ENCODE measurements around the gene PCDHGA7.
"Not testable (repeated sequence)": the region's sequence is repeated elsewhere in the genome, so short reads cannot be mapped to it uniquely, and the experiment has no call there.

Gene PCDHGA7

GRCh38 chr5:141382469-141383294 lies at the start of gene PCDHGA7:
Gene PCDHGA7, plus strand, starts transcription at chr5:141382742. Its CDS starts 158 bp downstream, at chr5:141382900.
- no peak for DNase-seq

GRCh38 chr5:141338538-141339306 lies 43.8 kb upstream of the PCDHGA7 start, which contains the start of gene PCDHGA2:
Gene PCDHGA2, plus strand, starts transcription at chr5:141338760.
- DNase-seq, result no peak

GRCh38 chr5:141340781-141341354 lies 41.7 kb upstream of the PCDHGA7 start:
- DNase-seq, result not testable (repeated sequence)

GRCh38 chr5:141342773-141343172 lies 39.8 kb upstream of the PCDHGA7 start:
- no peak for DNase-seq

DNA sequence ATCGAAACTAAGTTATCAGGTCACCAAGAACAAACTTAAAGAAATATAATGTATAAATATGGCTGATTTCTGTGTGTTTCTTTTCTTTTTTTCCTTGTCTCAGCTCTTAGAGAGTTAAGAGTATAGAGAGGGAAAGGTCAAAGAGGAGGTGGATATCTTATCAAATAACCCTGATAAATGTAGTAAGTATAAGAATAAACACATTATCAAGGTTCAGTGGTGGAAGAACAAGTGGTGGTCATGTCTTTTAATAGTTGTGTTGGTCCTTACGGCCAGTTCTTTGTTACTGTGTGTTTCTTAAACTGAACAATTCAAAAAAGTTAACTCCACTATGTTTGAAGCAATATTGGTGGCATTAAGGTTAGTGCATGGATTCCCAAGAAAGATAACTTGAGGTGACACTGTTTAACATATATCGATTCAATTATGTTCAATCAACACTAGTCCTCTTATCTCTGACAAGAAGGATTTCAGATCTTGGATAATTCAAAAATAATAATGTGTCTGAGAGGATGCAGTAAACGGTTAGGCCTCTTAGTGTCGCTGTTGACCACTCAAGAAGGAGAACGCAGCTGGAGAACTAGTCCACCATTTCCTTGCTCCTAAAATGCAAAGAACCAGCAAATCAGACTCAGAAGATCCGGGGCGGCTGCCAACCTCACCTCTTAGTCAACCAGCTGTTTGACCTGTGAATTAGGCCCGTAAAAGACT lies 39.1 kb upstream of the PCDHGA7 start, which contains the start of gene PCDHGA3:
PCDHGA3 (plus strand) TSS at position 588 of the 711 bp plus-strand sequence. CDS start 205 bp downstream, outside the sequence.
- DNase-seq, result no peak

DNA sequence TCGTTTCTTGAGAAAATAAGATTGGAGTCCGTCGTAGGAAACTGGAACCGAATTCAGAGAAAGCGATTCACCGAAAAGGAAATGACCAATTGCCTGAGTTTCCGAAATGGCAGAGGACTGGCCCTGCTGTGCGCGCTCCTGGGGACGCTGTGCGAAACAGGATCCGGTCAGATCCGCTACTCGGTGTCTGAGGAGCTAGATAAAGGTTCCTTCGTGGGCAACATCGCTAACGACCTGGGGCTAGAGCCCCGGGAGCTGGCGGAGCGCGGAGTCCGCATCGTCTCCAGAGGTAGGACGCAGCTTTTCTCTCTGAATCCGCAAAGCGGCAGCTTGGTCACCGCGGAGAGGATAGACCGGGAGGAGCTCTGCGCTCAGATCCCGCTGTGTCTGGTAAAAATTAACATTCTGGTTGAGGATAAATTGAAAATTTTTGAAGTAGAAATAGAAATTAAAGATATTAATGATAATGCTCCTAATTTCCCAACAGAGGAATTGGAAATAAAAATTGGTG lies 38.5 kb upstream of the PCDHGA7 start:
- no peak for DNase-seq

DNA sequence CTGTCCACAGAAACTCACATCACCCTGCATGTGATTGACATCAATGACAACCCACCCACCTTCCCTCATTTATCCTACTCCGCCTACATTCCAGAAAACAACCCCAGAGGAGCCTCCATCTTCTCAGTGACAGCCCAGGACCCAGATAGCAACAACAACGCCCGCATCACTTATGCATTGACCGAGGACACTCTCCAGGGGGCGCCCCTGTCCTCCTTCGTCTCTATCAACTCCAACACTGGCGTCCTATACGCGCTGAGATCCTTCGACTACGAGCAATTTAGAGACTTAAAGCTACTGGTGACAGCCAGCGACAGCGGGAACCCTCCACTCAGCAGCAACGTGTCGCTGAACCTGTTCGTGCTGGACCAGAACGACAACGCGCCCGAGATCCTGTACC lies 37.2 kb upstream of the PCDHGA7 start:
- DNase-seq, result no peak

- not testable (repeated sequence) for DNase-seq
Observed at GRCh38 chr5:141346017-141346416, 36.5 kb upstream of the PCDHGA7 start.

DNA sequence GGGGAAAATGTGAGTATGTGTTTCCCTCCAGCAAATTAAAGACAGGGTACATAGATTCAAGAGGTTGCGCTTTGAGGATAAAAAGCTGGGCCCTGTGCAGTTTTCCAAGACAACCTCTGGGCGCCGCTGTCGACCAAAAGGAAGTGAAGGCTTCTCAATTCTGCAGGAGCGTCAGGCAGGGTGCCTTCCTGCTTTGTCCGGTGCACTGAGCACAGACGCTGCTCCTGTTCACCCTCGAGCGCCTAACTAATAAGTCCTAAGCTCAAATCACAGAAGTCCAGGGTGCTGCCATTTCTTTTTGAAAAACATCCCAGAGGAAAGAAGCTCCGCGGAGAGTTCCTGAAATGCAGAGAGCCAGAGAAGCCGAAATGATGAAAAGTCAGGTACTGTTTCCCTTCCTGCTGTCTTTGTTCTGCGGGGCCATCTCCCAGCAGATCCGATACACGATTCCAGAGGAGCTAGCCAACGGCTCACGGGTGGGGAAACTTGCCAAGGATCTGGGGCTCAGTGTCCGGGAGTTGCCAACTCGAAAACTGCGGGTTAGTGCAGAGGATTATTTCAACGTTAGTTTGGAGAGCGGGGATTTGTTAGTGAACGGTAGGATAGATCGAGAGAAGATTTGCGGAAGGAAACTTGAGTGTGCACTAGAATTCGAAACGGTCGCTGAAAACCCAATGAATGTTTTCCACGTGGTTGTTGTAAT lies 32.5 kb upstream of the PCDHGA7 start, which contains the start of gene PCDHGB1:
PCDHGB1 (plus strand) TSS at position 183 of the 703 bp plus-strand sequence; CDS start at position 345, 162 bp downstream.
- peak in 2 of 6 experiments; percentile 17 to 18 for DNase-seq

DNA sequence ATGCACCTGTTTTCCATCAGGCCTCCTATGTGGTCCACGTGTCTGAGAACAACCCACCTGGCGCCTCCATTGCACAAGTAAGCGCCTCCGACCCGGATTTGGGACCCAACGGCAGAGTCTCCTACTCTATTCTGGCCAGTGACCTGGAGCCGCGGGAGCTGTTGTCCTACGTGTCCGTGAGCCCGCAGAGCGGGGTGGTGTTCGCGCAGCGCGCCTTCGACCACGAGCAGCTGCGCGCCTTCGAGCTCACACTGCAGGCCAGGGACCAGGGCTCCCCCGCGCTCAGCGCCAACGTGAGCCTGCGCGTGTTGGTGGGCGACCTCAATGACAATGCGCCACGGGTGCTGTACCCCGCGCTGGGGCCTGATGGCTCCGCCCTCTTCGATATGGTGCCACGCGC lies 31.0 kb upstream of the PCDHGA7 start:
- DNase-seq, result no peak

DNA sequence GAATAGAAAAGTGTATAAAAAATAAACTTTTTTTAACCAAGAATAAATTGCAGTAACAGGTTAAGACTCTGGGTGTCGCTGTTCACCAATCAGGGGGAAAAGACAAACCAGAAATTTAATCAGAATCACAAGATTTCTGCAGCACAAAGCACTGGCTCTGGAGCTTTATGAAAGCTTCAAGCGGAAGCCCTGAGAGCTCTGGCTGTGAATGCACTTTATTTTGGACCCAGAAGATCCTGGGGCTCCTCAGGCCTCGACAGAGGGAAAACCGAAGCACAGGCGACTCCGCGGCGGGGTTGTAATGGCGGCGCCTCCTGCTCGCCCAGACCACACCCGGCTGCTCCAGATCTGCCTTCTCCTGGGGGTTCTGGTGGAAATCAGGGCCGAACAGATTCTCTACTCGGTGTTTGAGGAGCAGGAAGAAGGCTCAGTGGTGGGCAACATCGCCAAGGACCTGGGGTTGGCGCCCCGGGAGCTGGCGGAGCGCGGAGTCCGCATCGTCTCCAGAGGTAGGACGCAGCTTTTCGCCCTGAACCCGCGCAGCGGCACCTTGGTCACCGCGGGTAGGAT lies 27.6 kb upstream of the PCDHGA7 start, which contains the start of gene PCDHGA4:
PCDHGA4 (plus strand) TSS at position 122 of the 570 bp plus-strand sequence; CDS start at position 209, 87 bp downstream.
- DNase-seq, result no peak

DNA sequence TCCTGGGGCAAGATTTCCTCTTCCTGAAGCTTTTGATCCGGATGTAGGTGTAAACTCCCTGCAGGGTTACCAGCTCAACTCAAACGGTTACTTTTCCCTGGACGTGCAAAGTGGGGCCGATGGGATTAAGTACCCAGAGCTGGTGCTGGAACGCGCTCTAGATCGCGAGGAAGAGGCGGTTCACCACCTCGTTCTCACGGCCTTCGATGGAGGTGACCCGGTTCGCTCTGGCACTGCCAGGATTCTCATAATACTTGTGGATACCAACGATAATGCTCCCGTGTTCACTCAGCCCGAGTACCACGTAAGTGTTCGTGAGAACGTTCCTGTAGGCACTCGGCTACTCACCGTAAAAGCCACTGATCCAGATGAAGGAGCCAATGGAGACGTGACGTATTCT lies 26.9 kb upstream of the PCDHGA7 start:
- DNase-seq, result no peak

DNA sequence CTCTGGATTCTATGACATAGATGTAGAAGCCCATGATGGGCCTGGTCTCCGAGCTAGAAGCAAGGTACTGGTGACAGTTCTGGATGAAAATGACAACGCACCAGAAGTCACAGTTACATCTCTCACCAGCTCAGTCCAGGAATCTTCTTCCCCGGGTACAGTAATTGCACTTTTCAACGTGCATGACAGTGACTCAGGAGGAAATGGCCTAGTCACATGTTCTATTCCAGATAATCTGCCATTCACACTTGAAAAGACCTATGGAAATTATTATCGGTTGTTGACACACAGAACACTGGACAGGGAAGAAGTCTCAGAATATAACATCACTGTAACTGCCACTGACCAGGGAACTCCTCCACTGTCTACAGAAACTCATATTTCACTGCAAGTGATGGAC lies 26.4 kb upstream of the PCDHGA7 start:
- DNase-seq, result no peak

DNA sequence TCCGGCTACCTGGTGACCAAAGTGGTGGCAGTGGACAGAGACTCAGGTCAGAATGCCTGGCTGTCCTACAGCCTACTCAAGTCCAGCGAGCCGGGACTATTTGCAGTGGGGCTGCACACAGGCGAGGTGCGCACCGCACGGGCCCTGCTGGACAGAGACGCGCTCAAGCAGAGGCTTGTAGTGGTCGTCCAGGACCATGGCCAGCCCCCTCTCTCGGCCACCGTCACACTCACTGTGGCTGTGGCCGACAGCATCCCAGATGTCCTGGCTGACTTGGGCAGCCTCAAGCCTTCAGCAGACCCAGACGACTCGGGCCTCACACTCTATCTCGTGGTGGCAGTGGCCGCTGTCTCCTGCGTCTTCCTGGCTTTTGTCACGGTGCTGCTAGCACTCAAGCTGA lies 25.6 kb upstream of the PCDHGA7 start:
- DNase-seq, result no peak

DNA sequence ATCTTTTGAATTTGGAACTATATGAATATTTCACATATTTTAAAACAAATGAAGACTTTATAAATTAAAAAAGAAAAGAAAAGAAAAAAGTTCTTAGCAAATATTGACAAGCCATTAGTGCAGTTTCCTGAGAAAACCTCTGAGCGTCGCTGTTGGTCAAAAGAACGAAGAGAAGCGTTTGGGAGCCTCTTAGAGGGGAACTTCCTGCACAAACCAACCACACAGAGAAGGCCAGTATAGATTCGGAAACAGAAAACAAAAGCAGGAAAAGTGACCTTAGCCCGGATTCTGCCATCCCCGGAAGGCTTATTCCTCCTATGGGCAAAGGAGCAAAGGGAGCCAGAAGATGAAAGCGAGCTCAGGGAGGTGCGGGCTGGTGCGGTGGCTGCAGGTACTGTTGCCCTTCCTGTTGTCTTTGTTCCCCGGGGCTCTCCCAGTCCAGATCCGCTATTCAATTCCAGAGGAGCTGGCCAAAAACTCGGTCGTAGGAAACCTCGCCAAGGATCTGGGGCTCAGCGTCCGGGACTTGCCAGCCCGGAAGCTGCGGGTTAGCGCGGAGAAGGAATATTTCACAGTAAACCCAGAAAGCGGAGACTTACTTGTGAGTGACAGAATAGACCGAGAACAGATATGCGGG lies 22.6 kb upstream of the PCDHGA7 start, which contains the start of gene PCDHGB2:
PCDHGB2 (plus strand) TSS at position 205 of the 637 bp plus-strand sequence; CDS start at position 347, 142 bp downstream.
- DNase-seq, result no peak

DNA sequence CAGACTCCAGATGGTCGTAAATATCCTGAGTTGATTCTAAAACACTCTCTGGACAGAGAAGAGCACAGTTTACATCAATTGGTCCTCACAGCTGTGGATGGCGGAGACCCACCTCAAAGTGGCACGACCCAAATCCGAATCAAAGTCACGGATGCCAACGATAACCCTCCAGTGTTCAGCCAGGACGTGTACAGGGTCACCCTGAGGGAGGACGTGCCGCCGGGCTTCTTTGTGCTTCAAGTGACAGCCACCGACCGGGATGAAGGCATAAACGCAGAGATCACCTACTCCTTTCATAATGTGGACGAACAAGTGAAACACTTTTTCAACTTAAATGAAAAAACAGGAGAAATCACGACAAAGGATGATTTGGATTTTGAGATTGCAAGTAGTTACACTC lies 21.9 kb upstream of the PCDHGA7 start:
- no peak for DNase-seq

- DNase-seq, result no peak
Observed at GRCh38 chr5:141362719-141363118, 19.8 kb upstream of the PCDHGA7 start.

- no peak for DNase-seq
Observed at GRCh38 chr5:141363952-141364660, 18.4 kb upstream of the PCDHGA7 start, which contains the start of gene PCDHGA5. Gene PCDHGA5, plus strand, starts transcription at chr5:141364162. Its CDS starts 169 bp downstream, at chr5:141364331.

DNA sequence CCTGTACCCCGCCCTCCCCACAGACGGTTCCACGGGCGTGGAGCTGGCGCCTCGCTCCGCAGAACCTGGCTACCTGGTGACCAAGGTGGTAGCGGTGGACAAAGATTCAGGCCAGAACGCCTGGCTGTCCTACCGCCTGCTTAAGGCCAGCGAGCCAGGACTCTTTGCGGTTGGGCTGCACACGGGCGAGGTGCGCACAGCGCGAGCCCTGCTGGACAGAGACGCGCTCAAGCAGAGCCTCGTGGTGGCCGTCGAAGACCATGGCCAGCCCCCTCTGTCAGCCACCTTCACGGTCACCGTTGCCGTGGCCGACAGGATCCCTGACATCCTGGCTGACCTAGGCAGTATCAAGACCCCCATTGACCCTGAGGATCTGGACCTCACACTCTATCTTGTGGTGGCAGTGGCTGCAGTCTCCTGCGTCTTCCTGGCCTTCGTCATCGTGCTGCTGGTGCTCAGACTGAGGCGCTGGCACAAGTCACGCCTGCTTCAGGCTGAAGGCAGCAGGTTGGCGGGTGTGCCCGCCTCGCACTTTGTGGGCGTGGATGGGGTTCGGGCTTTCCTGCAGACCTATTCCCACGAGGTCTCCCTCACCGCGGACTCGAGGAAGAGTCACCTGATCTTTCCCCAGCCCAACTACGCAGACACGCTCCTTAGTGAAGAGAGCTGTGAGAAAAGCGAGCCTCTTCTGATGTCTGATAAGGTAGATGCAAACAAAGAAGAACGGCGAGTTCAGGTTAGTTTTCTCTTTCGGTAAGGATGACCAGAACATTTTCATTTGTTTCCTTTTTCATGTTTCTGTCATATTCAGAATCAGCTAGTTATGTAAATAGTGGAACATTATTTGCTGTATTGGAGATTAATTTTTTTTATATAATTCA lies 16.3 kb upstream of the PCDHGA7 start:
- no peak for DNase-seq

All from stimulated activated naive CD4-positive, alpha-beta T cell (primary cell).